CD4-positive, alpha-beta T cell treated with Interleukin-6 at 100 ng/mL for 8 hours (primary cell): ENCODE results near the gene PCDHA1.
"Not testable (repeated sequence)": the region's sequence is repeated elsewhere in the genome, so short reads cannot be mapped to it uniquely, and the experiment has no call there.

Experiments used
- DNase-seq: peaks from one replicate; pipeline ENCODE4 v3.0.0-alpha.2; 2020; ENCODE audit warnings: mixed read lengths, low spot score

The PCDHA1 gene

DNA sequence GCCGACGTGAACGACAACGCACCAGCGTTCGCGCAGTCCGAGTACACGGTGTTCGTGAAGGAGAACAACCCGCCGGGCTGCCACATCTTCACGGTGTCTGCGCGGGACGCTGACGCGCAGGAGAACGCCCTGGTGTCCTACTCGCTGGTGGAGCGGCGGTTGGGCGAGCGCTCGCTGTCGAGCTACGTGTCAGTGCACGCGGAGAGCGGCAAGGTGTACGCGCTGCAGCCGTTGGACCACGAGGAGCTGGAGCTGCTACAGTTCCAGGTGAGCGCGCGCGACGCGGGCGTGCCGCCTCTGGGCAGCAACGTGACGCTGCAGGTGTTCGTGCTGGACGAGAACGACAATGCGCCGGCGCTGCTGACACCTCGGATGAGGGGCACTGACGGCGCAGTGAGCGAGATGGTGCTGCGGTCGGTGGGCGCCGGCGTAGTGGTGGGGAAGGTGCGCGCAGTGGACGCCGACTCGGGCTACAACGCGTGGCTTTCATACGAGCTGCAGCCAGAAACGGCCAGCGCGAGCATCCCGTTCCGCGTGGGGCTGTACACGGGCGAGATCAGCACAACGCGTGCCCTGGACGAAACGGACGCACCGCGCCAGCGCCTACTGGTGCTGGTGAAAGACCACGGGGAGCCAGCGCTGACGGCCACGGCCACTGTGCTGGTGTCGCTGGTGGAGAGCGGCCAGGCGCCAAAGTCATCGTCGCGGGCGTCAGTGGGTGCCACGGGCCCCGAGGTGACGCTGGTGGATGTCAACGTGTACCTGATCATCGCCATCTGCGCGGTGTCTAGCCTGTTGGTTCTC lies 64.1 kb downstream of the PCDHA1 start:
- not testable (repeated sequence) for DNase-seq

DNA sequence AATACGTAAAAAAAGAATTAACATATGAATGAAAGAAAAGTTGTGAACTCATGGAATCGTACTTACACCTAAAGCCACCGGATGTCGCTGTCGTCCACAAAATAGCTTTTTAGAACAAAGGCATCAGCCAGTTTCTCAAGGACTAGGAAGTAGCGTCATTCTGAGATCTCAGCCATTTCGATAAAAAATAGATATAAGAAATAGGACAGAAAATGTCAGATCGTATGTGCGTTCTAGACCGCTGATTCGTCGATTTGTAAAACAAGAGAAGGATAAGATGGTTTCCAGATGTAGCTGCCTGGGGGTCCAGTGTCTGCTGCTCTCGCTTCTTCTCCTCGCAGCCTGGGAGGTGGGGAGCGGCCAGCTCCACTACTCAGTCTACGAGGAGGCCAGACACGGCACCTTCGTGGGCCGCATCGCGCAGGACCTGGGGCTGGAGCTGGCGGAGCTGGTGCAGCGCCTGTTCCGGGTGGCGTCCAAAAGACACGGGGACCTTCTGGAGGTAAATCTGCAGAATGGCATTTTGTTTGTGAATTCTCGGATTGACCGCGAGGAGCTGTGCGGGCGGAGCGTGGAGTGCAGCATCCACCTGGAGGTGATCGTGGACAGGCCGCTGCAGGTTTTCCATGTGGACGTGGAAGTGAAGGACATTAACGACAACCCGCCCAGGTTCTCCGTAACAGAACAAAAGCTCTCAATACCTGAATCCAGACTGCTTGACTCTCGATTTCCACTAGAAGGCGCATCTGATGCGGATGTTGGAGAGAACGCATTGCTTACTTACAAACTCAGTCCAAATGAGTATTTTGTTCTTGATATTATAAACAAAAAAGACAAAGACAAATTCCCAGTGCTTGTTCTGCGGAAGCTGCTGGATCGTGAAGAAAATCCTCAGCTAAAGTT lies 70.1 kb downstream of the PCDHA1 start, which contains the start of gene PCDHA10:
TSS of gene PCDHA10 (plus strand) at position 126 of the 903 bp plus-strand sequence. CDS start at position 278, 152 bp downstream.
- DNase-seq = no peak

DNA sequence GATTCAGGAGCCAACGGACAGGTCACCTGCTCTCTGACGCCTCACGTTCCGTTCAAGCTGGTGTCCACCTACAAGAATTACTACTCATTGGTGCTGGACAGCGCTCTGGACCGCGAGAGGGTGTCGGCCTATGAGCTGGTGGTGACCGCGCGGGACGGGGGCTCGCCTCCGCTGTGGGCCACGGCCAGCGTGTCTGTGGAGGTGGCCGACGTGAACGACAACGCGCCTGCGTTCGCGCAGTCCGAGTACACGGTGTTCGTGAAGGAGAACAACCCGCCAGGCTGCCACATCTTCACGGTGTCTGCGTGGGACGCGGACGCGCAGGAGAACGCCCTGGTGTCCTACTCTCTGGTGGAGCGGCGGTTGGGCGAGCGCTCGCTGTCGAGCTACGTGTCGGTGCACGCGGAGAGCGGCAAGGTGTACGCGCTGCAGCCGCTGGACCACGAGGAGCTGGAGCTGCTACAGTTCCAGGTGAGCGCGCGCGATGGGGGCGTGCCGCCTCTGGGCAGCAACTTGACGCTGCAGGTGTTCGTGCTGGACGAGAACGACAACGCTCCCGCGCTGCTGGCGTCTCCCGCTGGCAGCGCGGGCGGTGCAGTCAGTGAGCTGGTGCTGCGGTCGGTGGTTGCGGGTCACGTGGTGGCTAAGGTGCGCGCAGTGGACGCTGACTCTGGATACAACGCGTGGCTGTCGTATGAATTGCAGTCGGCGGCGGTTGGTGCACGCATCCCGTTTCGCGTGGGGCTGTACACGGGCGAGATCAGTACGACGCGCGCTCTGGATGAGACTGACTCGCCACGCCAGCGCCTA lies 71.4 kb downstream of the PCDHA1 start:
- no peak for DNase-seq

DNA sequence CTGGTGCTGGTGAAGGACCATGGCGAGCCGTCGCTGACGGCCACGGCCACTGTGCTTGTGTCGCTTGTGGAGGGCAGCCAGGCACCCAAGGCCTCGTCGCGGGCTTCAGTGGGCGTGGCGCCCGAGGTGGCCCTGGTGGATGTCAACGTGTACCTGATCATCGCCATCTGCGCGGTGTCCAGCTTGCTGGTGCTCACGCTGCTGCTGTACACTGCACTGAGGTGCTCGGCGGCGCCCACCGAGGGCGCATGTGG lies 72.0 kb downstream of the PCDHA1 start:
- no peak for DNase-seq

DNA sequence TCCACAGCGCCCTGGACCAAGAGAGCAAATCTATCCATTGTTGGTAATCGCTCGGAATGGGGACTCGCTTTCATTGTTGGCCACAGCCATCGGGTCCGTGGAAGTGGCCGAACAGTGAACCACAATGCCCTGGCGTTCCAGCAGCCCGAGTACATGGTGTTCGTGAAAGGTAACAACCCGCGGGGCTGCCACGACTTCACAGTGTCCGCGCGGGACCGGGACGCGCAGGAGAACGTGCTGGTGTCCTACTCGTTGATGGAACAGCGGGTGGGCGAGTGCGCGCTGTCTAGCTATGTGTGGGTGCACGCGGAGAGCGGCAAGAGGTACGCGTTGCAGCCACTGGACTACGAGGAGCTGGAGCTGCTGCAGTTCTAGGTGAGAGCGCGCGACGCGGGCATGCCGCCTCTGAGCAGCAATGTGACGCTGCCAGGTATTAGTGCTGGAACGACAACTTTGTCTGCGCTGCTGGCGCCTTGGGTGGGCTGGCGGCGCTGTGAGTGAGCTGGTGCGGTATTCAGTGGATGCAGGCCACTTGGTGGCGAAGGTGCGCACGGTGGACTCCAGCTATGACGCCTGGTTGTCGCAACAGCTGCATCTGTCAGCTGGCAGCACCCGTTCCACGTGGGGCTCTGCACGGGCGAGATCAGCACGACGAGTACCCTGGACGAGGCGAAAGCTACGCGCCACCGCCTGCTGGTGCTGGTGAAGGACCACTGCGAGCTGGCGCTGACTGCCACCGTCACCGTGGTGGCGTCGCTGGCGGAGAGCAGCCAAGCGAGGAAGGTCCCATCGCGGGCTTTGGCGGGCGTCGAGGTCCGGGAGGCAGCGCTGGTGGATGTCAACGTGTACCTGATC lies 76.7 kb downstream of the PCDHA1 start:
- no peak for DNase-seq

DNA sequence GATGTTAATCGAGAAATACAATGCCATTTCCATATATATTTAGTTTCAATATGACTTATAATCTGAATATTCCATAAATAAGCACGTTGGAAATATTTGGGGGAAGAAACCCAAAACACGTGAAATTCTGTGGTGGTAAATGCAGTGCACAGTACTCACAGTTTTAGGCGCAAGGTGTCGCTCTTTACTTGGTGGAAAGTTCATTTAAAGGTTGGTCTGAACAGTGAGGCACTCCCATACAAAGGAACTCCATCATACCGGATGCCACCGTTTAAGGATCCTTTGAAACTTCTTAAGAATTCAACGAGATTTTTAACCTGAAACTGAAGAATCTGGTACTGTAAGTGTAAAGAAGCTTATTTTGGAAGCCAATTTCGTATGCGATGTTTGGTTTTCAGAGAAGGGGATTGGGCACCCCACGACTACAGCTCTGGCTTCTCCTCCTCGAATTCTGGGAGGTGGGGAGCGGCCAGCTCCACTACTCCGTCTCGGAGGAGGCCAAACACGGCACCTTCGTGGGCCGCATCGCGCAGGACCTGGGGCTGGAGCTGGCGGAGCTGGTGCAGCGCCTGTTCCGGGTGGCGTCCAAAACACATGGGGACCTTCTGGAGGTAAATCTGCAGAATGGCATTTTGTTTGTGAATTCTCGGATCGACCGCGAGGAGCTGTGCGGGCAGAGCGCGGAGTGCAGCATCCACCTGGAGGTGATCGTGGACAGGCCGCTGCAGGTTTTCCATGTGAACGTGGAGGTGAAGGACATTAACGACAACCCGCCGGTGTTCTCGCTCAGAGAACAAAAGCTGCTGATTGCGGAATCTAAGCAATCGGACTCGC lies 83.0 kb downstream of the PCDHA1 start, which contains the start of gene PCDHA11:
TSS of gene PCDHA11 (plus strand) at position 237 of the 834 bp plus-strand sequence. CDS start at position 384, 147 bp downstream.
- DNase-seq = no peak

DNA sequence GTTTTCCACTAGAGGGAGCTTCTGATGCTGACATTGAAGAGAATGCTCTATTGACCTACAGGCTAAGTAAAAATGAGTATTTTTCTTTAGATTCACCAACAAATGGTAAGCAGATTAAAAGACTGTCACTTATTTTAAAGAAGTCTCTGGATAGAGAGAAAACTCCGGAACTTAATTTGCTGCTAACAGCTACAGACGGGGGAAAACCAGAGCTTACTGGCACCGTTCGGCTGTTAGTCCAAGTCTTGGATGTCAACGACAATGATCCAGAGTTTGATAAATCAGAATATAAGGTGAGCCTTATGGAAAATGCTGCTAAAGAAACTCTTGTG lies 83.6 kb downstream of the PCDHA1 start:
- DNase-seq = no peak

DNA sequence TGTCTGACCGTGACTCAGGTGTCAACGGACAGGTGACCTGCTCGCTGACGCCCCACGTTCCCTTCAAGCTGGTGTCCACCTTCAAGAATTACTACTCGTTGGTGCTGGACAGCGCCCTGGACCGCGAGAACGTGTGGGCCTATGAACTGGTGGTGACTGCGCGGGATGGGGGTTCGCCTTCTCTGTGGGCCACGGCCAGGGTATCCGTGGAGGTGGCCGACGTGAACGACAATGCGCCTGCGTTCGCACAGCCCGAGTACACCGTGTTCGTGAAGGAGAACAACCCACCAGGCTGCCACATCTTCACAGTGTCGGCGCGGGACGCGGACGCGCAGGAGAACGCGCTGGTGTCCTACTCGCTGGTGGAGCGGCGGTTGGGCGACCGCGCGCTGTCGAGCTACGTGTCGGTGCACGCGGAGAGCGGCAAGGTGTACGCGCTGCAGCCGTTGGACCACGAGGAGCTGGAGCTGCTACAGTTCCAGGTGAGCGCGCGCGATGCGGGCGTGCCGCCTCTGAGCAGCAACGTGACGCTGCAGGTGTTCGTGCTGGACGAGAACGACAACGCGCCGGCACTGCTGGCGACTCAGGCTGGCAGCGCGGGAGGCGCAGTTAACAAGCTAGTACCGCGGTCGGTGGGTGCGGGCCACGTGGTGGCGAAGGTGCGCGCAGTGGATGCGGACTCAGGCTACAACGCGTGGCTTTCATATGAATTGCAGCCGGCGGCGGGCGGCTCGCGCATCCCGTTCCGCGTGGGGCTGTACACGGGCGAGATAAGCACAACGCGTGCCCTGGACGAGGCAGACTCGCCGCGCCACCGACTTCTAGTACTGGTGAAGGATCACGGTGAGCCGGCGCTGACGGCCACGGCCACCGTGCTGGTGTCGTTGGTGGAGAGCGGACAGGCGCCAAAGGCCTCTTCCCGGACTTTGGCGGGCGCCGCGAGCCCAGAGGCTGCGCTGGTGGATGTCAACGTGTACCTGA lies 84.6 kb downstream of the PCDHA1 start:
- no peak for DNase-seq

DNA sequence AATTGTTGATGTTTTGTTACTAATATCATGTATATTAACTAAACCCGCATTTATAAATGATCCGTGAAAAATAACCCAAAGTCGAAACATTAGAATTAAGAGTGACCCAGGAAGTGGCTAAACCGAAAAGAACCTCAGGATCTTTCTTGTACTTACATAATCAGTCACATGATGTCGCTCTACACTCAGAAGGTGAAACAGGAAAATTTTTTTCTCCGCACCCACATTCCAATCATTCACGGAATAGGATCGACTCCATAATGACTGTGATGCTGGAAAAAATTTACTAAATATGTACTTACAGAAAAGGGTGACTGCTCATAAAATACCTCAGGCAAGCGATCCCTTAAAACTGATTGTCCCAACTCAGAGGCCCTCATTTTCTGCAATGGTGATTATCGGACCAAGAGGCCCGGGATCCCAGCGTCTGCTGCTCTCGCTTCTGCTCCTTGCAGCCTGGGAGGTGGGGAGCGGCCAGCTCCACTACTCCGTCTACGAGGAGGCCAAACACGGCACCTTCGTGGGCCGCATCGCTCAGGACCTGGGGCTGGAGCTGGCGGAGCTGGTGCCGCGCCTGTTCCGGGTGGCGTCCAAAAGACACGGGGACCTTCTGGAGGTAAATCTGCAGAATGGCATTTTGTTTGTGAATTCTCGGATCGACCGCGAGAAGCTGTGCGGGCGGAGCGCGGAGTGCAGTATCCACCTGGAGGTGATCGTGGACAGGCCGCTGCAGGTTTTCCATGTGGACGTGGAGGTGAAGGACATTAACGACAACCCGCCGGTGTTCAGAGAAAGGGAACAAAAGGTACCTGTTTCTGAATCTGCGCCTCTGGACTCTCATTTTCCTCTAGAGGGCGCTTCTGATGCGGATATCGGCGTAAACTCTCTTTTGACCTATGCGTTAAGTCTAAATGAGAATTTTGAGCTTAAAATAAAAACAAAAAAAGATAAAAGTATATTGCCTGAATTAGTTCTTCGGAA lies 89.4 kb downstream of the PCDHA1 start, which contains the start of gene PCDHA12:
TSS of gene PCDHA12 (plus strand) at position 224 of the 981 bp plus-strand sequence. CDS start at position 389, 165 bp downstream.
- DNase-seq = no peak

DNA sequence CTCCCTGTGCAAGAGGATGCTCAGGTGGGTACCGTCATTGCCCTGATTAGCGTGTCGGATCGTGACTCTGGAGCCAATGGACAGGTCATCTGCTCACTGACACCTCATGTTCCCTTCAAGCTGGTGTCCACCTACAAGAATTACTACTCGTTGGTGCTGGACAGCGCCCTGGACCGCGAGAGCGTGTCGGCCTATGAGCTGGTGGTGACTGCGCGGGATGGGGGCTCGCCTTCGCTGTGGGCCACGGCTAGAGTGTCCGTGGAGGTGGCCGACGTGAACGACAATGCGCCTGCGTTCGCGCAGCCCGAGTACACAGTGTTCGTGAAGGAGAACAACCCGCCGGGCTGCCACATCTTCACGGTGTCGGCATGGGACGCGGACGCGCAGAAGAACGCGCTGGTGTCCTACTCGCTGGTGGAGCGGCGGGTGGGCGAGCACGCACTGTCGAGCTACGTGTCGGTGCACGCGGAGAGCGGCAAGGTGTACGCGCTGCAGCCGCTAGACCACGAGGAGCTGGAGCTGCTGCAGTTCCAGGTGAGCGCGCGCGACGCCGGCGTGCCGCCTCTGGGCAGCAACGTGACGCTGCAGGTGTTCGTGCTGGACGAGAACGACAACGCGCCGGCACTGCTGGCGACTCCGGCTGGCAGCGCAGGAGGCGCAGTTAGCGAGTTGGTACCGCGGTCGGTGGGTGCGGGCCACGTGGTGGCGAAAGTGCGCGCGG lies 90.8 kb downstream of the PCDHA1 start:
- not testable (repeated sequence) for DNase-seq

DNA sequence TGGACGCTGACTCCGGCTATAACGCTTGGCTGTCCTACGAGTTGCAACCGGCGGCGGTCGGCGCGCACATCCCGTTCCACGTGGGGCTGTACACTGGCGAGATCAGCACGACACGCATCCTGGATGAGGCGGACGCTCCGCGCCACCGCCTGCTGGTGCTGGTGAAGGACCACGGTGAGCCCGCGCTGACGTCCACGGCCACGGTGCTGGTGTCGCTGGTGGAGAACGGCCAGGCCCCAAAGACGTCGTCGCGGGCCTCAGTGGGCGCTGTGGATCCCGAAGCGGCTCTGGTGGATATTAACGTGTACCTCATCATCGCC lies 91.3 kb downstream of the PCDHA1 start:
- DNase-seq = no peak

DNA sequence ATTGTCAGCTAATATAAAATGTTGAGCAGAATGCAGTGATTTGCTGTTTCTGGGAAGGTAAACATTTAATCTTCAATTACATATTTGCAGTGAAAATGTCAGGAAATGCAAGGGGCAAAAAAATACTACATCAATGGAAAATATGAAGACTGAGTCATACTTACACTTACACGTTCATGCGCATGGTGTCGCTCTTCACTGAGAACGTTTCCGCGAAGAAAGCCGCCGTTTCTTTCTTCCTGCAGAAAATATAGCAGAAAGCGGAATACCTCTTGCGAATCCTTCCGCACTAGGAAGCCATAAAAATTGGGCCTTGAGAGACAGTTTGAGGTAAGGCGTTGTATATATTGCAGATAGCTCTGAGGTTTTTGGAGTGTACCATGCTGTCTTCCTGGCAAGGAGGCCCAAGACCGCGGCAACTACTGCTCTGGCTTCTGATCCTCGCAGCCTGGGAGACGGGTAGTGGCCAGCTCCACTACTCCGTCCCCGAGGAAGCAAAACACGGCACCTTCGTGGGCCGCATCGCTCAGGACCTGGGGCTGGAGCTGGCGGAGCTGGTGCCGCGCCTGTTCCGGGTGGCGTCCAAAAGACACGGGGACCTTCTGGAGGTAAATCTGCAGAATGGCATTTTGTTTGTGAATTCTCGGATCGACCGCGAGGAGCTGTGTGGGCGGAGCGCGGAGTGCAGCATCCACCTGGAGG lies 96.1 kb downstream of the PCDHA1 start, which contains the start of gene PCDHA13:
TSS of gene PCDHA13 (plus strand) at position 236 of the 702 bp plus-strand sequence. CDS start at position 381, 145 bp downstream.
- DNase-seq = no peak

DNA sequence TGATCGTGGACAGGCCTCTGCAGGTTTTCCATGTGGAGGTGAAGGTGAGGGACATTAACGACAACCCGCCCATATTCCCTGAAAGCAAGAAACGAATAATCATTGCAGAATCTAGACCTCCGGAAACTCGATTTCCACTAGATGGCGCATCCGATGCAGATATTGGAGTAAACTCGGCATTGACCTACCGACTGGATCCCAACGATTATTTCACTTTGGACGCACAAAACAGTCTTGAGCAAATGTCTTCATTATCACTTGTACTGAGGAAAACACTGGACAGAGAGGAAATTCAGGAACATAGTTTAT lies 96.6 kb downstream of the PCDHA1 start:
- no peak for DNase-seq

DNA sequence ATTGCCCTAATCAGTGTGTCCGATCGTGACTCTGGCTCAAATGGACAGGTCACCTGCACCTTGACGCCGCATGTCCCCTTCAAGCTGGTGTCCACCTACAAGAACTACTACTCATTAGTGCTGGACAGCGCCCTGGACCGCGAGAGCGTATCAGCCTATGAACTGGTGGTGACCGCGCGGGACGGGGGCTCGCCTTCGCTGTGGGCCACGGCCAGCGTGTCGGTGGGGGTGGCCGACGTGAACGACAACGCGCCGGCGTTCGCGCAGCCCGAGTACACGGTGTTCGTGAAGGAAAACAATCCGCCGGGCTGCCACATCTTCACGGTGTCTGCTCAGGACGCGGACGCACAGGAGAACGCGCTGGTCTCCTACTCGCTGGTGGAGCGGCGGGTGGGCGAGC lies 97.4 kb downstream of the PCDHA1 start:
- no peak for DNase-seq

DNA sequence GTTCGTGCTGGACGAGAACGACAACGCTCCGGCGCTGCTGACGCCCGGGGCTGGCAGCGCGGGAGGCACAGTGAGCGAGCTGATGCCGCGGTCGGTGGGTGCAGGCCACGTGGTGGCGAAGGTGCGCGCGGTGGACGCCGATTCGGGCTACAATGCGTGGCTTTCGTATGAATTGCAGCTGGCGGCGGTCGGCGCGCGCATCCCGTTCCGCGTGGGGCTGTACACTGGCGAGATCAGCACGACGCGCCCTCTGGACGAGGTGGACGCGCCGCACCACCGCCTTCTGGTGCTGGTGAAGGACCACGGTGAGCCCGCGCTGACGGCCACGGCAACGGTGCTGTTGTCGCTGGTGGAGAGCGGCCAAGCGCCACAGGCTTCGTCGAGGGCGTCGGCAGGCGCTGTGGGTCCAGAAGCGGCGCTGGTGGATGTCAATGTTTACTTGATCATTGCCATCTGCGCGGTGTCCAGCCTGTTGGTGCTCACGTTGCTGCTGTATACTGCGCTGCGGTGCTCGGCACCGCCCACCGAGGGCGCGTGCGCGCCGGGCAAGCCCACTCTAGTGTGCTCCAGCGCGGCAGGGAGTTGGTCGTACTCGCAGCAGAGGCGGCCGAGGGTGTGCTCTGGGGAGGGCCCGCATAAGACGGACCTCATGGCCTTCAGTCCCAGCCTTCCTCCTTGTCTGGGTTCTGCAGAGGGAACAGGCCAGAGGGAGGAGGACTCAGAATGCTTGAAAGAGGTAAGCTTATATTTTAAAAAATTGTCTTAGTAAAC lies 98.2 kb downstream of the PCDHA1 start:
- DNase-seq = no peak

DNA sequence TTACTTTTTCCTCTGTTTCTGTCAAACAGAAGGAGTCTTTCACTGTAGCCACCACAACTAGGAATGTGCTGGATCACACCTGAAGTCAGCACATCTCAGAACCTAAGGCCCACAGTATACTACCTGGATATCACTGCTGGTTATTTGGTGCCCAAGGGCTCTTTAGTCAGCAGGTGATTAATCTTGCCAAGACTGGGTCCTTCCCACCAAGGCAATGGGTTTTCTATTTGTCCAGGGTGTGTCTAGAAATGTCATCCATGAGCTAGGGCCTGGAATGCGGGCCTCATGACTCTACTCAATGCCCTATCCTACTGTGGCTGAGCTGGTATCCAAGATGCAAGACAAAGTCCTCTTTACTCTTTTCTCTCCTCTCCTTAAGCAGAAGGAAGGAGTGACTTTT lies 130.4 kb downstream of the PCDHA1 start:
- no peak for DNase-seq
